Stimulated activated CD8-positive, alpha-beta memory T cell treated with anti-CD3 and anti-CD28 coated beads, Interleukin-7, amount 100 ng/mL, for 48 hours (primary cell): ENCODE measurements around the gene SNTG2.

Experiments
- DNase-seq, 2 donors: peaks; one replicate each; pipeline ENCODE4 v3.0.0-alpha.2; 2020; ENCODE audit warnings: low read depth in 1 of 2; ENCODE audit errors: extremely low read depth in 1 of 2

Gene SNTG2

DNA sequence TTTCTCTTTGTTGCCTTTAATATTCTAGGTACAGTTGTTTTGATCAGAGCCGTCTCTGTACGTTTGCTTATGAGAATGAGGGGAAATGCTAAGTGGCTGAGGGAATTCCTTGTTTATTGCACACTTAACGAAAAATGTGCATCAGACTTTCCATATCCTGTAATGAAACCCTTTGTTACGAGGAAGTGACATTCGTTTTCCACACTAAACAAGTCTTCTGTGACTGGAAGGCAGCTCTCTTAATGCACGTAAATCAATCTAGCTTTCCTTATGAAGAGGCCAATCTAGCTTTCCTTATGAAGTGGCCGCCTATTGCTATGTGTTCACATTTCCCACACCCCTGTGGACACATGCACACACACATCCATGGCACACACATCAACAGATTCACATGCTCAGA, 186.2 kb downstream of the SNTG2 start:
- DNase-seq = no peak

DNA sequence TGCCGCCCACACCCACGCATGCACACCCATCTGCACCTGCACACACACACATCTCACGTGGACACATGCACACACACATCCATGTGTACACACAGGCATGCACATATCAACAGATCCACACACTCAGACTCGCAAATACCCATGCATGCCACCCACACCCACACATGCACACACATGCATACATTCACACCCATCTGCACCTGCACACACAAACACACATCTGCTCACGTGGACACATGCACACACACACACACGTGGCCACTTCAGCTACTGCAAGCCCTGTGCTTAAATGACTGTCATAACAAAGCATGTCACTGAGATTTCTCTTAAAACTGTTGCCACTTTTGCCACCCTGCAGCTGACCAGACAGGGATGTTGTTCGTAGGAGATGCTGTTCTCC, 186.6 kb downstream of the SNTG2 start:
- DNase-seq = no peak

DNA sequence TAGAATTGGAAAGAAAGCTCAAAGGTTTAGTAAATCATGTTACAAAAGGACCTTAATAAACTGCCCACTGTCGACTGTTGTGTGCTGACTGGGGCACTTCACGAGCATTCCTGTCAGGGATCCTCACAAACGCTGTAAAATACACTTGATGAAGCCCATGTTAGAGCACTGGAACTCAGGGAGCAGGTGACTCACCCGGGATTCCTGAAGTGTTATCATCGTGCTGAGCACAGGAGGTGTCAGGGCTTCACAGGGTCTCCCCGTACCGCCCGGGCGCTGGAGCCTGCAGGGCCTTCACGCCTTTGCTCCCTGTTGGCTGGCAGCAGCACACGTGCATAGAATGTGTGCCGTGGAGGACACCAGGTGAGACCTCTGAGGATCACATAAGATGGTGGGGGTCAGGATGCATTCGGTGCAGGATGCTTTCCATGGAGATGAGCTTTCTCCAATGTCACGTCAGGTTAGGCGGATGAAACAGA, 187.3 kb downstream of the SNTG2 start:
- DNase-seq = no peak

DNA sequence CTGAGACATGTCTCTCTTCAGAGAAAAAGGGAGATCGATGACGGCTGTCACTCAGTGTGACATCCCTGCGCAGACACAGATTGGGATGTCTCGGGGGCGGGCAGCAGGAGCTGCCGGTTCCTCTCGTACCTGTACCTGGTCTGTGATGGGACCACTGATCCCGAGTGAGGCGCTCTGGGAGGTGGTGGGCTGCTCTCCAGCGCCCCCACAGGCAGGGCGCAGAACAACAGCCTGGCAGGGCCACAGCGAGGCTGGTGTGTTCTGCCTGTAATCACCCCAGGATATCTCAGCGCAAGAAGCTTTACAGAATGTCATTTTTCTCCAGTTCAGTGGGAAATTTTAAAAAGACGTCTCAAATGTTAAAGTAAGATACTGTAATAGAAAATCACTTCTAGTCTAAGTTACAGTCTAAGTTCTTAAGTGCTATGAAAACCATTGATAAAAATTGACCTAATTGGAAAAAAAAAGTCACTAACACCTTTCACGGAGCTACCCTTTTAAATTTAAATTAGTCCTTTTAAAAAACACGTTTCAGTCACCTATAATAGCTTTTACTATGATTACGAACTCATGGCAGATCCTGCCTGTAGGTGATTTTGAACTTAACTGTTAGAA, 189.8 kb downstream of the SNTG2 start:
- DNase-seq = no peak

DNA sequence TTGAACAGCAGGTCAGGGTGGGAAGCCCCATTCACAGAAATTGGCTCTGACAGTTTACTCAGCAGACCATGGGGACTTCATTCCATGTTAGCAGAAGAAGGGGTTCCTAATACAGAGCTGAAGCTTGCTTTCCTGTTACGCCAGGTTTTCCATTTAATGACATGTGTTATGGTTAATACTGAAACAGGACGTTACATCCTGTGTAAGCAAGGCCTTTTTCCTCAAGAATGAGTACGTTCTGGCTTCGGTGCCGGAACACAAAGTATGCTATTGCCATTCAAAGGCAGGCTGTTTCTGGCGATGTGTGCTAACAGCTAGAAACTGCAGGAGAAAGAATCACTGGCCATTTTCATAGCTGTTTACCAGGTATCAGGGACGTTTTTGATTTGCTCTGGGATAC, 190.4 kb downstream of the SNTG2 start:
- no peak for DNase-seq

DNA sequence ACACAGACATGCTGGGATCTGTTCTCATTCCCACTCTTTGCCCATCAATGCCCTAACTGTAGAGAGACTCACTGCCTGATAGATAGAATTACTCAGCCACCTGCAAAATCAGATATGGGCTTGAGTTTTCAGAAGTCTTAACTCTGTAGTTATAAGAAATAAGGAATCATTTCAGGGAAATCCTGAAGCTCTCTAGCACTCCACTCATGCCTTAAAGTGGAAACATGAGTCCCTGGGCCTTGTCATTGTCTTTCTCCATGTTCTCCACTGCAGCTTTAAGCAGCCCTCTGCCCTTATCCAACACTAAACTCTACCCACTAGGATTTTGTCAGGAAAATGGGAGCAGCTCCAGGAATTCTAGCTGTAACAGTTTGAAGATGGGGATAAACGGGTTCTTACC, 192.5 kb downstream of the SNTG2 start:
- no peak for DNase-seq

DNA sequence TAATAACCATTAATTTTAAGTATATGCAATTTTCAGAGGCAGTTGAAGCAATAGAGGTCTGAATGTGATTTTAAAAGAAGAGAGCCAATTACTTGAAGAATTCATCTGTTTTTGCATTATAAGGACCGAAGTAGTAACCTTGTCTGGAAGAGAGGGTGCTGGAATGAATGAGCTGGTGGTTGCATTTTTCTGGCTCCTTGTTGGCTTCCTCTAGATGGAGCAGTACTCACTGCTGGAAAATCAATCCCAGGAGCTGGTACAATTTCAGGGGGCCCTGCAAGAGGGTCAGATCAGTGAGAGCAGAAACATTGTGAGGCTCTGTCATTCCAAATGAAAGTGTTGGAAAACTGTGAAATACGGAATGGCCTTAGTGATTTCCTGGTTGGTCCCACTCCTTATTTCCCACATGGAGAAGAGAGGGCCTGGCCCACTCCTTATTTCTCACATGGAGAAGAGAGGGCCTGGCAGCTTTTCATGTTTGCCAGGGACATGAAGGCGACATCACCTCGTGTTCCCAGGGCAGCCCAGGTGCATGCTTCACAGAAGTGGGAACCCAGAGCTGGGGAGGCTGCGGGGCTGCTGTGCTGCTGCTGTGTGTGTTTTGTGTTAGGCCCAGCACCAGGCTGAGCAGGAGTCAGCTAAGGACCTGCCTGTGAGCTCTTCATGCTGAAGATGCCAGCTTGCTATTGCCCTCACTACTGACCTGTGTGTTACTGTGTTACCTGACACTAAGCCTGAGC, 197.4 kb downstream of the SNTG2 start:
- no peak for DNase-seq

DNA sequence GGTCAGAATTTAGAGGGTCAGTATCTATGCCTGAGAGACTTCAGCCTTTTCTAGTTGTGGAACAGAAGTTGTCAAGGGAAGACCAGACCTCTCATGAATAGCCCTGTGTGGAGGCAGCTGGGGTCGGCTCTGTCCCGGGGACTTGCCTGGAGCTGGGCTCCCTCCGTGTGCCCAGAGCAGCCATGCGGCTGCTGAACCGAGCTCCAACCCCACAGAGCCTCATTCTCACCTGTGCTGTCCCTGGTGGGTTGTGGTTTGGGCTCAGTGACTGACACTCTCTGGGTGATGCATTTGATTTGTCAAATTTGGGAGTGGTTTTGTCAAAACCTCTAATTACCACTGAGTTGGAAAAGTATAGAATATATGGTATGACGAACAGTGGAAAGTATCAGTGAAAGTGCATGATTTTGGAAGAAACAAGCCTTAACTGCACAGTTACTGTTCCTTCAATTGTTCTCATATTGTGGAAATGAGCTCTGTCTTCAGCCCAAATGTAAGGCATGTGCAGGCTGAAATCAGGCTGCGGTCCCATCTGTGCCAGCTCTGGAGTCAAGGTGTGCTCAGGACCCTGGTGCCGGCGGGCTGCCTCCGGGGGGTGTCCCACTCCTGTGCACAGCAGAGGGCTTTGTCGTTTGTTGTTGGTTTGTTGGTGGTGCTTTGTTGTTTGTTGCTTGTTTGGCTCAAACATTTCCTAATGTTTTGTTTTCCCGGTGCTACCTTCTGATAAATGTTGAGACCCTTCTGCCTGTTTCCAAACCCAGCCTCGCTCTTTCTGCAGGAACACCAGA, 200.3 kb downstream of the SNTG2 start:
- DNase-seq = no peak

DNA sequence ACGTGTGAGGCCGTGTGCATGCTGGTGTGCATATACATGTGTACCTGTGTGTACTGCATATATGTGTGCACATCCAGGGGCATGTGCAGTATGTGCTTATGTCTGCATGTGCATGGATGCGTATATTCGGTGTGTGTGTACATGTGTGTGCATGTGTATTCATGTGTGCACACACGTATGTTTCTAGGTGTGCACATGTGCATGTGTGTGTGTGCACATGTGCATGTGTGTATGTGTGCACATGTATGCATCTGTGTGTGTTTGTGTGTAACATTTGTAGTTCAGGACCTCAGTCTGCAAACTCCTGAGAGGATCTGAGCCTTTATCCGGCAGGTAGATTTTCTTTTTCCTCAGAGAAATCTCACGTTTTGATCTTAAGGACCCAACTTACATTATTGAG, 201.7 kb downstream of the SNTG2 start:
- DNase-seq = no peak

DNA sequence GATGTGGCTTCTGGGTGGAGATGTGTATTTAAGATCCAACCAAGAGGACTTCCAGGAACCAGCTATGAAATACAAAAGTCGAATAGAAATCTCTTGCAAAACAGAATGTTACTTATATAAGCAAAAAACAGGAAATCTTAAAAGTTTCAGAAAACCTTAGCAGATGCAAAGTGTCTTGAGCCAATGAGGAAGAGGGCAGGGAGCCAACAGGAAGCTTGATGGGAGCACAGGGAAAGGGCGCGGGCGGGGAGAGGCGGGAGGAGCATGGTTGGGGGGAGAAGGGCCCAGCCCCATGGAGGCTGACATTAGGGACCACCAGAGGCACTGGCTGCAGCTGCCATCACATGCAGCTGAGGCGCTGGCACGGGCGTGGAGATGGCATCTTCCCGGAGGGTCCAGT, 203.3 kb downstream of the SNTG2 start:
- DNase-seq = no peak

DNA sequence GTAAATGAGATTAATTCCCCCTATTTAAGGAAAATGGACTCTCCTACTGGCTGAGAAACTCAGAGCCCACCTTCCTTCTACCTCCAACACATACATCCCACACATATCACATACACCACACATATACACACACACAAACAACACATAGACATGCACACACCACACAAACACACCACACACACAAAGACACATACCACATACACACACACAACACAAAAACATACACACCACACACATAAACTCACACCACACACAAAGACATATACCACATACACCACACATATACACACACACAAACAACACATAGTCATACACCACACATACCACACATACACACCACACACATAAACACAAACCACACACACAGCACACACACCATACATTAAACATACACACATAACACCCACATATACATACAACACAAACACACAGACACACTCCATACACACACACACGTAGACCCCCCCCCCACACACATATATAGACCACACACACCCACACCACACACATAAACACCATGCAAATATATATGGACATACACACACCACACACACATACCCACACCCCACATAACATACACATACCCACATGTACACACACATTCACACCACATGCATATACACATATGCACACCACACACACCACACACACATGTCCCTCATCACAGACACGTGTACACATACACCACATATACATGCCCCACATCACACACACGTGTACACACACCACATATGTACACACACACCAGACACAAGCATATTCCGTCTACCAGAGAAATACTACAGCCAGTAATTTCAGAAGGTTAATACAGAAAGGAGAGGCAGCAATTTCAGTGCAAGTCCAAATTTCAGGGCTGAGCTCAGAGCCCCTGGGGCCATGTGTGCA, 204.3 kb downstream of the SNTG2 start:
- no peak for DNase-seq

DNA sequence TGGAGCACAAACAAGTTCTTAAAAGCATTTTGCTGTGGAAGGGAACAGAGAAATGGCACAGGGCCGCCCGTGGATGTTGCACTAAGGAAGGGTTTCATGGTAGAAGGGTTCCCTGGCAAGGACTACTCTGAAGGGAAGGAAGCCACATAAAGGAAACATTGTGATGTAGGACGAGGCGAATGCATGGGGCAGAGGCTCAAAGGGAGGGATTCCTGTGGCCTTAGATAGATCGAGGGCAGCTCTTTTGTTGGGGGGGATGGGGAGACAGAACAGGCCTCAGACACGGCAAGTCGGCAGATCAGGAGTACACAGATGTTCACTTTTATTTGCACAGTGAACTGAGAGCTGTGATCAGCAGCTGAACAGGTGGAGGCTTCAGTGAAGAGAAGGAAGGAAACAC, 205.4 kb downstream of the SNTG2 start:
- DNase-seq = no peak

DNA sequence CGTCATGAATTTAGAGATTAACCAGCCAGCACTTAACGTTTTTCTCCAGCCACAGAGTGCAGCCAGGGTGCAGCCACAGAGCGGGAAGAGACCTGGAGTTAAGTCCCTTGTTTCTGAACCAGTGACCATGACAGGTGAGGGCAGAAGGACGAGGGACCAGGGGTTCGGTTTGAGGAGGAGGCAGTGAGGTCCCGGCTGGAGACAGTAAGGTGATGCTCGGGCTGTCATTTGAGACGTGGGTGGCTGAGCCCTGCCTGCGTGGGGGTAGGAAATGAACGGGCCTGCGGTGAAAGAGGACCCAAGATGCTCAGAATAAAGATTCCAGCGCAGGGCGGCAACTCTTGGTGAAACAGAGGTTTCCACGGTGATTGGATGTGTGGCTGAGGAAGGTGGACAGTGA, 205.9 kb downstream of the SNTG2 start:
- no peak for DNase-seq

DNA sequence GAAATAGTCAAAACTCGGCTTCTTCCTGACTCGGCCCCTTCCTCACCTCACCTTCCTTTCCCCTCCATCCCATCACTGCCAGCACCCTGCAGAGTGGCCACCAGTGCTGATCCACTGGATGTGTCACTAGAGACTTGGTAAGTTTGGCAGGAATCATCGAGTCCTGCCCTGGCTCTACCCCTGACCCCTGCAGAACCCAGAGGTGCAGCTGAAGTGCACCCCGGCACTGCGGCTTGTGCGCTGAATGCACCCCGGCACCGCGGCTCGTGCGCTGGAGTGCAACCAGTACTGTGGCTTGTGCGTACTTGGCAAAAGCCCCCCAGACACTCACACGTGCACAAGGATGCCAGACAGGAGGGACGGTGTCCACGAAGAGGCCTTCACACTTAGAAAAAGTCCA, 206.5 kb downstream of the SNTG2 start:
- DNase-seq = no peak

DNA sequence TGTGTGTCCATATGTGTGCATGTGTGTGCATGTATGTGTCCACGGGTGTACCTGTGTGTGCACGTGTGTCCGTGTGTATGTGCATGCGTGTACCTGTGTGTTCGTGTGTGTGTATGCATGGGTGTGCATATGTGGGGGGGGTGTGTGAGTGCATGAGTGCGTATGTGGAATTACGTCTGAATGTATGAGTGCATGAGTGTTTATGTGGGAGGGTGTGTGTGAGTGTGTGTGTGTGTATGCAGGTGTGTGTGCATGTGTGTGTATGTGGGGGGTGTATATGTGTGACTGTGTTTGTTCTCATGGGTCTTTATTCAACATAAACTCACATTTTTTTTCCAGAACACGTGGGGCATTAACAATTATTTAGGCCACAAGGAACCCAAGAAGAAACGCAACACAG, 208.4 kb downstream of the SNTG2 start:
- DNase-seq = no peak

DNA sequence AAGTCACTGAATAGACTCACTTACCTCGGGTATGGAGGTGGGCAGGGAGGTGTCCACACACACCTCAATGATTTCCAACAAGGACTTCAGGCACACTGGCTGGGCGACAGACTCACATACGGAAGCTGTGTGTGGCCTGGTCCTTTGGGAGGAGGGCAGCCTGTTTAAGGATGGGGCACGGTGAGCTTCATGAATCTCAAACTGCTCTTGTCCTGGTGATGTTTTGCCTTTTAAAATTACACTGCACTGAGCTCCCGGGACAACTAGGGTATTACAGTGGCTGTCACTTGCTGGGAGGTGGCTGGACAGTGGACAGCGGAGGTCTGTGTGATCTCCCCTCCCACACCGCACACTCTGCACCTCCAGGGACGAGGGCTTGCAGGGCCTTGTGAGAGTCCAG, 211.6 kb downstream of the SNTG2 start:
- DNase-seq = no peak

DNA sequence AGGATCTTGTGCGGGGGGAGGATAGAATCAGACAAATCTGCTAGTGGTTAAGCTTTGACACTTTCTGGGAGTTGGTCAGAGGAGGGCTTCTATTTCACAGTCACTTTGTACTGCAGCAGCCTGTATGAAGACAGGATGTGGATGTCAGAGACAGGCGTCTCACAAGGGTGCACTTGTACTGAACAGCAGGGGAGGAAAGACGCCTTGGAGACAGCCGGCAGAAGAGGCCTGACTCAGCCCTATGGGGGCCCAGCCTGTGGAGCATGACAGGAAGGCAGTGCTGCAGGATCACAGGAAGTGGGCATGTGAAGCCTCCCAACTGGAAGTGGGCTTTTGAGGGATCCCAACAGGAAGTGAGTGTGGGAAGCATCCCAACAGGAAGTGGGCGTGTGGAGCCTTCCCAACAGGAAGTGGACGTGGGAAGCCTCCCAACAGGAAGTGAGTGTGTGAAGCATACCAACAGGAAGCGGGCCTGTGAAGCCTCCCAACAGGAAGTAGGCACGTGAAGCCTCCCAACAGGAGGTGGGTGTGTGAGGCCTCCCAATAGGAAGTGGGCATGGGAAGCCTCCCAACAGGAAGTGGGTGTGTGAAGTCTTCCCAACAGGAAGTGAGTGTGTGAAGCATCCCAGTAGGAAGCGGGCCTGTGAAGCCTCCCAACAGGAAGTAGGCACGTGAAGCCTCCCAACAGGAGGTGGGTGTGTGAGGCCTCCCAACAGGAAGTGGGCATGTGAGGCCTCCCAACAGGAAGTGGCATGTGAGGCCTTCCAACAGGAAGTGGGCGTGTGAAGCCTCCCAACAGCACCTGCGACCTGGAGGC, 212.3 kb downstream of the SNTG2 start:
- peak in 1 of 2 donors; percentile 4 for DNase-seq

DNA sequence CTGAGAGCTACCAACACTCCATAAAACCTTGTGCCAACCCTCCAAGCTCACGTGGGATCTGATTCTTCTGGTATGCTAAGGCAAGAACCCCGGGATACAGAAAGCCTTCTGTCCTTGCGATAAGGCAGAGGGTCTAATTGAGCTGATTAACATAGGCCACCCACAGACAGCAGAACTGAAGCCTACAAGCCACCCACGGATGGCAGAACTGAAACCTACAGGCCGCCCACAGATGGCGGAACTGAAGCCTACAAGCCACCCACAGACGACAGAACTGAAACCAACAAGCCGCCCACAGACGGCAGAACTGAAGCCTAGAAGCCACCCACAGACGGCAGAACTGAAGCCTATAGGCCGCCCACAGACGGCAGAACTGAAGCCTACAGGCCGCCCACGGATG, 216.3 kb downstream of the SNTG2 start:
- DNase-seq = no peak

DNA sequence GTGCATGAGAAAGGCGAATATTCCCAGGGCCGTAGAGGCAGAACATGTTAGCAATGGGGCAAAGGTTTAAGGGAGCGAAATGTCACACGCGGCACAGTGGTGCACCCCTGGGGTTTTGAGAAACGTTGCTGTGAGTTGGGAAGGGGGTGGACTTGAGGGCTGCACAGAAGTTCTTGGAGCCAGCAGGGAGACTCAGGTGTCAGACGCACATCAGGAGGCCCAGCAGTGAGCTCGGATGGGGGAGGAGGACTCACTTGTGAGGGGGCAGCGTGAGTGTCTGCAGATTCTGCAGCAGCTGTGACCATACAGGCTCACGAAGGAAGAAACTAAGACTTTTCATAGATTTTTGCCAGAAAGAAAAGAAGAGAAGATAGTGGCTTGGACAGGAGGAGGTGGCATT, 218.2 kb downstream of the SNTG2 start:
- no peak for DNase-seq

DNA sequence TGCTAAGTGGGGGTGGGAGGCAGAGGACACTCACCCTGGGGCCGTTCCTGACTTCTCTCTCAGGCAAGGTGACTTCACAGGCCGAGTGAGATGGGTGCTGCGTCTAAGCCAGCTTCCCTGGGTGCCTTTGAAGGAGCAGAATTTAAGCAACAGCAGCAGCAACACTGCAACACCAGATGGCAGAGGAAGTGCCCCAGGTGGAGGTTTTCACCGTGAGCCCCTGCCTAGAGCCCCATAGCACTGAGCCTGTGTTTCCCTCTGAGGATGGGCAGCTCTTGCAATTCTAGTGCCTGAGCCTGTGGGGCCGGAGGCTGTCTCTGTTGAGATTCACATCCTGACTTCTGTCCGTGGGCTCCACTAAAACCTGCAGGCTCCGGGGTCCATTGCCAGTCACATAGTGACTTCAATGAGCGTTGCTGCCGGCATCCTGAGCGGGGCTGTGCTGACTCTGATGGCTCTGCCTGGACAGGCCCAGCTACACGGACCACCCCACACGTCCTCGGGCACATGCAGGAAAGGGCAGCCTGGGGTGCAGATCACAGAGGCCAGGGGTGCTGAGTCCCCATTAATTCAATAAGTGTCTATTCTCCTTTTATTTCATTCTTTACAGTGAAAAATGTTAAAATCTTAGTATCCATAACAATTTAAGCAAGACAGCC, 218.8 kb downstream of the SNTG2 start:
- DNase-seq = no peak
